Activated naive CD4-positive, alpha-beta T cell treated with anti-CD3 and anti-CD28 coated beads, Interleukin-2, amount 50 U/mL, for 24 hours (primary cell): ENCODE results near the gene ACOX1.
"Not testable (repeated sequence)": the region's sequence is repeated elsewhere in the genome, so short reads cannot be mapped to it uniquely, and the experiment has no call there.

Experiments
- H3K27ac Mint-ChIP-seq: one replicate; pipeline ENCODE4 v1.8.0; 2021; ENCODE audit warnings: mild to moderate bottlenecking, mixed read lengths
- H3K27me3 Mint-ChIP-seq: one replicate; pipeline ENCODE4 v1.8.0; 2021; ENCODE audit warnings: mixed read lengths
- H3K36me3 Mint-ChIP-seq: one replicate; pipeline ENCODE4 v1.8.0; 2021; ENCODE audit warnings: mixed read lengths
- H3K4me1 Mint-ChIP-seq: one replicate; pipeline ENCODE4 v1.8.0; 2021; ENCODE audit warnings: mixed read lengths
- H3K4me3 Mint-ChIP-seq: one replicate; pipeline ENCODE4 v1.8.0; 2021; ENCODE audit warnings: mild to moderate bottlenecking, mixed read lengths
- H3K9me3 Mint-ChIP-seq: one replicate; pipeline ENCODE4 v1.8.0; 2021; ENCODE audit warnings: mixed read lengths

ACOX1 gene

GRCh38 chr17:75970626-75971025 lies 8.3 kb downstream of the ACOX1 start:
- Mint-ChIP-seq H3K4me1 (peaks cover 28% of the 10 kb centered on the region), H3K4me3 (no peak overlapping the region), H3K27me3 (no peaks in the 10 kb centered on the region), H3K27ac (no peak overlapping the region), H3K36me3 (peaks cover 8% of the 10 kb centered on the region), H3K9me3 (no peaks in the 10 kb centered on the region)

- H3K4me1 Mint-ChIP-seq, result peaks cover 25% of the 10 kb centered on the region
- H3K27me3 Mint-ChIP-seq, result no peaks in the 10 kb centered on the region
- no peak overlapping the region for H3K4me3 Mint-ChIP-seq
- no peaks in the 10 kb centered on the region for H3K9me3 Mint-ChIP-seq
- H3K27ac Mint-ChIP-seq, result no peak overlapping the region
- peaks cover 8% of the 10 kb centered on the region for H3K36me3 Mint-ChIP-seq
These were observed 8.9 kb downstream of the ACOX1 start for GRCh38 chr17:75970011-75970523.

DNA sequence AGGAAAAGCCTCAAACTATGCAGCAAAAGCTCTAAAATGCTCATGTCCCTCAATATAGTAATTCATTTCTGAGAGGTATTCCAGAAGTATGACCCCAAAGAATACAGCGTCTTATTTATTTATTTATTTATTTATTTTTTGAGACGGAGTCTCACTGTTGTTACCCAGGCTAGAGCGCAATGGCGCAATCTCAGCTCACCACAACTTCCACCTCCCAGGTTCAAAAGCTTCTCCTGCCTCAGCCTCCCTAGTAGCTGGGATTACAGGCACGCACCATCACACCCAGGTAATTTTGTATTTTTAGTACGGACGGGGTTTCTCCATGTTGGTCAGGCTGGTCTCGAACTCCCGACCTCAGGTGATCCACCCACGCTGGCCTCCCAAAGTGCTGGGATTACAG lies 9.9 kb downstream of the ACOX1 start:
- H3K27ac Mint-ChIP-seq, H3K27me3 Mint-ChIP-seq, H3K4me3 Mint-ChIP-seq, H3K9me3 Mint-ChIP-seq, H3K36me3 Mint-ChIP-seq: not testable (repeated sequence)
- peaks cover 29% of the 10 kb centered on the region for H3K4me1 Mint-ChIP-seq

GRCh38 chr17:75965468-75965867 lies 13.5 kb downstream of the ACOX1 start:
- peaks cover 2% of the 10 kb centered on the region for H3K36me3 Mint-ChIP-seq
- no peaks in the 10 kb centered on the region for H3K27me3 Mint-ChIP-seq
- no peak overlapping the region for H3K27ac Mint-ChIP-seq
- H3K4me3 Mint-ChIP-seq, result no peak overlapping the region
- no peaks in the 10 kb centered on the region for H3K9me3 Mint-ChIP-seq
- H3K4me1 Mint-ChIP-seq, result peaks cover 13% of the 10 kb centered on the region

DNA sequence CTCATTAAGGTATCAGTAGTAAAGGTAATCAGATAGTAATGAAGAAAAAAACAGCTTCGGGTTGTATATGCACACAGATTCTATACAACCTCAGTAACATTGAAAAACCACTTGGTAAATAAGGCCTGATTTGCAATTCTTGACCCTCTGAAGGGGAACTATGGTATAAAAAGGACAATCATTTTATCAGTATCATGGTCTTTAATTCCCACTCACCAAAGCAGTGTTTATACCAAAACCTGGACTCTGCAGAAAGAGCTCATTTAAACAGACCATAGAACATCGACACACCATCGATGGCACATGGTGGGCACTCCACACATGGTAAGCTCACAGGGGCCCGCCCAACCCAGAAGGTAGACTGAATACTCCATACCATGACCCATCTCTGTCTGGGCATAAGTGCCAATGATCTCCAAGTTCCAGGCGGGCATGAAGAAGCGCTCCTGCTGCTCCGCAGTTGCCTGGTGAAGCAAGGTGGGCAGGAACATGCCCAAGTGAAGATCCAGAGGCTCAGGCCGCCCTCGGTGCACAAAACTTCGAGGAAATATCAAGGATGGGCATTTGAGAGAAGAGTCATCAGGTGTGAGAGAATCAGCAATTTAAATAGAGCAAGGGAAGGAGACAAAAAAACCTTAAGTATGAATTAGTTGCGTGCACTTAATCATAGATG lies 19.0 kb downstream of the ACOX1 start:
- H3K27me3 Mint-ChIP-seq, result no peaks in the 10 kb centered on the region
- H3K4me3 Mint-ChIP-seq, result no peak overlapping the region
- no peak overlapping the region for H3K27ac Mint-ChIP-seq
- peaks cover 9% of the 10 kb centered on the region for H3K36me3 Mint-ChIP-seq
- H3K9me3 Mint-ChIP-seq, result no peaks in the 10 kb centered on the region
- peaks cover 13% of the 10 kb centered on the region for H3K4me1 Mint-ChIP-seq

- Mint-ChIP-seq H3K4me1 (peaks cover 9% of the 10 kb centered on the region), H3K36me3 (peaks cover 9% of the 10 kb centered on the region), H3K9me3 (no peaks in the 10 kb centered on the region), H3K27ac (no peak overlapping the region), H3K27me3 (no peaks in the 10 kb centered on the region), H3K4me3 (no peak overlapping the region)
These were observed 19.7 kb downstream of the ACOX1 start for GRCh38 chr17:75959051-75959838.

DNA sequence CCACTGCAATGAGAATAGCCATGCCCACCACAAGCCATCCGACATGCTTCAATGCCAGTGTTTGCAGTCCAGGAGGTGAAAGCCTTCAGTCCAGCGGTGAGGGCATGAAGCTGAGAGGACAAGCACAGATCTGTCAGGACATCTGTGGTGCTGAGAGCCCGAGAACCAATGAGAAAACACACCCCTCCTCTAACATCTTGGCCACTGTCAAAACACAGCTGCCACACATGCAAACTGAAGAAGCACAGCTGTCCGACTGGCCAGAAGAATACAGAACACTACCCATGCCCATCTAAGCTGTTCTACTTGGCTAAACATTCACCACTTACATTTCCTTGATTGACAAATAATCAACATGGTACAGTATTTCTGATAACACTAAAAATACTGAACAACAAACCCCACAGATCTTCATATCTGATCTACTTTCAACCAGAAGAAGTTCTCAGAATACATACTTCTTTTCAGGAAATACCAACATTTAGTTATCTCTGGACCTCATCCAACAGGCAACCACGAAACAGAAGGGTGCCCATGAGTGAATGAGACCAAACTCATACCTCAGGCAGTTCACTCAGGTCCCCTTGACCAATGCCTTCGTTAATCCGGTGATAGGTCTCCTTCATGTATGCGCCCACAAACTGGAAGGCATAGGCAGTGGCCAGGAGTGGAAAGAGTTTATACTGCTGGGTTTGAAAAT lies 28.0 kb downstream of the ACOX1 start:
- Mint-ChIP-seq H3K4me1 (no peaks in the 10 kb centered on the region), H3K27ac (no peak overlapping the region), H3K36me3 (peaks cover 9% of the 10 kb centered on the region), H3K9me3 (no peaks in the 10 kb centered on the region), H3K4me3 (no peak overlapping the region), H3K27me3 (no peaks in the 10 kb centered on the region)

DNA sequence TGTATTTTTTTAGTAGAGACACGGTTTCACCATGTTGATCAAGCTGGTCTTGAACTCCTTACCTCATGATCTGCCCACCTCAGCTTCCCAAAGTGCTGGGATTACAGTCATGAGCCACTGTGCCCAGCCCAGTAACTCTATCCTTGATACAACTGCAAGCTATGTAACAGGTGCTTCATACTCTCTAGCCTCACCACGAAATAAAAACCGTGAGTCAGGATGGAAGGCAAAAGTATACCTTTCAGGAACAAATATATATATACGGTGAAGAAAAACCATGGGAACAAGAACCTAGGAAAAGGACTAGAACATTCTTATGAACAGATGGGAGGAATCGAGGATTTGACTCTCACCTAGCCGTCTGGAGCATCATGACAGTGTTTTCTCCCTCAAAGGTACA lies 28.5 kb downstream of the ACOX1 start:
- Mint-ChIP-seq H3K27me3 (no peaks in the 10 kb centered on the region), H3K36me3 (peaks cover 9% of the 10 kb centered on the region), H3K9me3 (no peaks in the 10 kb centered on the region), H3K4me3 (no peak overlapping the region), H3K4me1 (no peaks in the 10 kb centered on the region), H3K27ac (no peak overlapping the region)

- Mint-ChIP-seq H3K4me3 (no peak overlapping the region), H3K4me1 (peaks cover 10% of the 10 kb centered on the region), H3K36me3 (peaks cover 5% of the 10 kb centered on the region), H3K9me3 (no peaks in the 10 kb centered on the region), H3K27me3 (no peaks in the 10 kb centered on the region), H3K27ac (no peak overlapping the region)
These were observed 33.8 kb downstream of the ACOX1 start for GRCh38 chr17:75945211-75945610.

- no peaks in the 10 kb centered on the region for H3K27me3 Mint-ChIP-seq
- H3K36me3 Mint-ChIP-seq, result peaks cover 2% of the 10 kb centered on the region
- no peak overlapping the region for H3K27ac Mint-ChIP-seq
- no peak overlapping the region for H3K4me3 Mint-ChIP-seq
- H3K9me3 Mint-ChIP-seq, result no peaks in the 10 kb centered on the region
- peaks cover 12% of the 10 kb centered on the region for H3K4me1 Mint-ChIP-seq
These were observed 35.5 kb downstream of the ACOX1 start for GRCh38 chr17:75943491-75943890.

- H3K36me3 Mint-ChIP-seq, result no peaks in the 10 kb centered on the region
- H3K27me3 Mint-ChIP-seq, result no peaks in the 10 kb centered on the region
- peaks cover 12% of the 10 kb centered on the region for H3K4me1 Mint-ChIP-seq
- no peaks in the 10 kb centered on the region for H3K9me3 Mint-ChIP-seq
- no peak overlapping the region for H3K27ac Mint-ChIP-seq
- no peak overlapping the region for H3K4me3 Mint-ChIP-seq
These were observed 36.5 kb downstream of the ACOX1 start for GRCh38 chr17:75942473-75942872.

DNA sequence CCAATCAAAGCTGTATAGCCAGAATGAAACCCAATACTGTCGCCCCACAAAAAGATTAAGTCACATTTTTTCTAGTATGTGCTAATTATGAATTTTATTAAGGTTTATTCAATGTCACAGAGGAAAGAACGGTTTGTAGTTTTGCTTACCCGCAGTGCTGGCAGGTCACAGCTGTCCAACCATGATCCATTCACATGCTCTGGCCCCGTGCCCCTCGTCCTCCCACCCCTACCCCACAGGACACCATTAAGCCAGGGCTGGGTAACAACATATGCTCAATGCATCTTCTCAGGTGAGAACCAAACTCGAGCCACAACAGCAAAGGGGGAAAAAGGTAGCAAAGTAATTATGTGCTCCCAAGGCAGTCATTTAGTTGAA lies 37.5 kb downstream of the ACOX1 start:
- H3K4me3 Mint-ChIP-seq, result peak overlapping the region; percentile 92
- H3K27me3 Mint-ChIP-seq, result no peaks in the 10 kb centered on the region
- peaks cover 12% of the 10 kb centered on the region for H3K4me1 Mint-ChIP-seq
- peak overlapping the region; percentile 72 for H3K27ac Mint-ChIP-seq
- no peaks in the 10 kb centered on the region for H3K36me3 Mint-ChIP-seq
- H3K9me3 Mint-ChIP-seq, result no peaks in the 10 kb centered on the region

DNA sequence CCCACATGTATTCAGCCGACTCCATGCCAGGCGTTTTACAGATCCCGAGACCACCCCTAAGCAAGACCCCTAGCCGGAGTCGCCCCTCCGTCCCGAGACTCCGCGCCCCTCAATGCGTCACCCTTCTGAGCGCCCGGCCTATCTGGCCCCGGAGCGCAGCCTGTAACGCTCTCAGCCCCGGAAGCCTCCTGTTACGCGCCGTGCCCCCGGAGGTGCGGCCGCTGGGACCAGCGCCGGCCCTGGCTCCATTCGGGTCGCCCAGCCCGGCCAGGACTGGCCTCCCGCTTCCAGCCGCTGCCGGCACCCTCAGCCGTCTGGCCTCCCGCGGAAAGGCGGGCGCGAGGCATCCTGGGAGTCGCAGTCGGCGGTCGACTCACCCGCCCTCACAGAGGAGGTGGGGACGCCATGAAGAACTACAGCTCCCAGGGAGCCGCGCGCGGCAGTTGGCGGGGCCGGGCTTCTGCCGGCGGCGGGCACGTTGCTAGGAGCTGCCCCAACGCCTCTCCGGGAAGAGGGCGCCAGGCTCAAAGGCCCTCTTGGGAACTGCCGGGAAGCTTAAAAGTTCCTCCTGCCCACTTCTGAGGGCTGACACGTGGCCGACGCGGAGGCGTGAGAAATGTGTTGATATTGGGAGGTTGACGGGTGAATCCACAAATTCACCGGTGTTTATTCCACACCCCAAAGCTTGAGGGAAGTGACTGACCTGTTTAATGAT lies 38.1 kb downstream of the ACOX1 start, which contains the start of gene FBF1:
TSS of gene FBF1 (minus strand) at position 316 of the 715 bp plus-strand sequence. CDS start 2,893 bp downstream, outside the sequence.
- Mint-ChIP-seq H3K36me3 (no peaks in the 10 kb centered on the region), H3K9me3 (no peaks in the 10 kb centered on the region), H3K27ac (peak within 1 kb of the TSS; percentile 93), H3K27me3 (no peaks in the 10 kb centered on the region), H3K4me1 (peaks cover 12% of the 10 kb centered on the region), H3K4me3 (peak within 1 kb of the TSS; percentile 92)

DNA sequence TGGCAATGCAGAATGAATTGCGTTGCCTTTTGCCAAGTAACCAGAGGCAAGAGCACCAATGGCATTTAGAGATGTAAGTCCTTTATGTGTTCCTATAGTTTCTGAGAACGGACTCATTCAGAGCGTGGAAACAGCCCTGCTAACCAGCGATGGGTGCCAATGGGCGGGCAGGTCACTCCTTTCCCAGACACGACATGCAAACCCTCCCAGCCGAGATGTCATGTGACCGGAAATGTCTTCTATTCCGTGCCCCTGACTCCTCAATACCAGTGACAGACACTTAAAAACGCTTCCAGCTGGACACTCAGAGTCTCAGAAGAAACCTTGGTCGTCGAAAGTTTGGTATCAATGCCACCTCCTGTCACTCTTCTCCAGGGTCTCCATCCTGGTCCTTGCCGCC lies 41.3 kb downstream of the ACOX1 start:
- H3K27me3 Mint-ChIP-seq, result no peaks in the 10 kb centered on the region
- no peaks in the 10 kb centered on the region for H3K36me3 Mint-ChIP-seq
- H3K27ac Mint-ChIP-seq, result no peak overlapping the region
- H3K9me3 Mint-ChIP-seq, result no peaks in the 10 kb centered on the region
- peaks cover 12% of the 10 kb centered on the region for H3K4me1 Mint-ChIP-seq
- H3K4me3 Mint-ChIP-seq, result no peak overlapping the region

DNA sequence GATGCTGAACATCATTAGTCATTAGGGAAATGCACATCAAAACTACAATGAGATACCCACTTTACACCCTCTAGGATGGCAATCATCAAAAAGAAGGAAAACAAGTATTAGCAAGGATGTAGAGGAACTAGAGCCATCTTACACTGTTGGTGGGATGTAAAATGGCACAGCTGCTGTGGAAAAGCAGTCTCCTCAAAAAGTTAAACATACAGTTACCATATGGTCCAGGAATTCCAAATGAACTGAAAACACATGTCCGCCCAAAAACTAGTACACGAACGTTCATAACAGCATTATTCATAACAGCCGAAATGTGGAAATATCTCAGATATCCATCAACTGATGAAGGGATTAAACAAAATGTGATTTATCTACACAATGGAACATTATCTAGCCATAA lies 45.2 kb downstream of the ACOX1 start:
- Mint-ChIP-seq H3K4me3 (no peak overlapping the region), H3K27ac (no peak overlapping the region), H3K4me1 (no peaks in the 10 kb centered on the region), H3K36me3 (no peaks in the 10 kb centered on the region), H3K9me3 (no peaks in the 10 kb centered on the region), H3K27me3 (no peaks in the 10 kb centered on the region)
